SK-N-MC (cell line): ENCODE results near the gene B9D1.

Experiments
- EZH2 ChIP-seq: fragments of 200-600 bp; sonication (generic); IDR thresholded peaks from one replicate; pipeline ENCODE4 v1.6.1; 2017; ENCODE audit warnings: antibody characterized with exemption
- FOXP2 ChIP-seq: optimal IDR thresholded peaks from 2 replicates; pipeline ENCODE3; 2011; ENCODE audit warnings: mild to moderate bottlenecking, moderate library complexity; ENCODE audit not compliant: insufficient read depth; ENCODE audit errors: extremely low read length, control extremely low read depth
- POLR2AphosphoS5 ChIP-seq: IDR thresholded peaks from 2 replicates; pipeline ENCODE4 v1.6.1; 2012; ENCODE audit warnings: mild to moderate bottlenecking, low read depth, low read length, borderline replicate concordance

GRCh38 chr17:19366637-19366972 lies 4.1 kb upstream of the B9D1 start:
- TF ChIP-seq EZH2 (no peak), POLR2AphosphoS5 (no peak), FOXP2 (no peak)
